HG03342 (cell line): ENCODE data around the gene MSLN.

Experiments
- ATAC-seq: cut with Tn5 transposase; IDR thresholded peaks from one replicate; pipeline ENCODE4 v1.9.1; 2021; ENCODE audit warnings: mild to moderate bottlenecking, moderate library complexity; ENCODE audit not compliant: unreplicated experiment

The MSLN gene

DNA sequence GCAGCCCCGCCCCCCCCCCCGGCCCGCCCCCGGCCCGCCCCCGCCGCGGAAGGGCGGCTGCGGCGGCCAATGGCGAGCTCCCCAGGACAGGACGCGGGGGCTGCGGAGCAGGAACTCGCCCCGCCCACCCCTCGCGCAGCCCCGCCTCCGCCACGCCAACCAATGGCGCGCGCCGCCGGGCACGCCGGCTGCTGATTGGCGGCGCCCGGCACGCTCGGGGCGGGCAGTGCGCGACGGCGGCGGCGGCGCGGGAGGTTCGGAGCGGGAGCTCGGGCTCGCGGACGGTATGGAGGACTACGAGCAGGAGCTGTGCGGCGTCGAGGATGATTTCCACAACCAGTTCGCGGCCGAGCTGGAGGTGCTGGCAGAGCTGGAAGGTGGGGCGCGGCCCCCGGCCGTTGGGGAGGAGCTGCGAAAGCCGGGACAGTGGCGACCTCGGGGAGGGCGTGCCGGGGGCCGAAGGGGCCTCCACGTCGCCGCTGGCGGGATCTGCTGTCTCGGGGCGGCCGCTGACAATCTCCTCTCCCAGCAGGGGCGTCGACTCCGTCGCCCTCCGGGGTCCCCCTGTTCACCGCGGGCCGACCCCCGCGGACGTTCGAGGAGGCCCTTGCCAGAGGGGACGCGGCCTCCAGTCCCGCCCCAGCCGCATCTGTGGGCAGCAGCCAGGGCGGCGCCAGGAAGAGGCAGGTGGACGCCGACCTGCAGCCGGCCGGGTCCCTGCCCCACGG, 28.0 kb downstream of the MSLN start, which contains the start of gene CHTF18:
TSS of gene CHTF18 (plus strand) at position 222 of the 728 bp plus-strand sequence. CDS start at position 287, 65 bp downstream.
- peak; percentile 70 for ATAC-seq

GRCh38 chr16:789191-789850, 28.8 kb downstream of the MSLN start:
- ATAC-seq: no peak

DNA sequence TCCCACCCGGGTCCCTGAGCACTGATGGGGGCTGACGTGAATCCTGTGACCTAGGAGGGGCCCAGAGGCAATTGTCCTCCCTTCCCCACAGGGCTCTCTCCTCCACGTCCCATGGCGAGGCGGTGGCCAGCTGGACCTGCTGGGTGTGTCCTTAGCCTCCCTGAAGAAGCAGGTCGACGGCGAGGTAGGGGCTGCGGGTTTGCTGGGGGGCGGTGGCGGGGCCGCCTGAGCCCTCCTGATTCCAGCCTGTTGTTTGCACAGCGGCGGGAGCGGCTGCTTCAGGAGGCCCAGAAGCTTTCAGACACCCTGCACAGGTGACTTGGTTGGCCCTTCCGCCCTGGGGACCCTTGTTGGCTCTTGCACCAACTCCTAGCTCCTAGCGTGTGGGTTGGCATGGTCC, 29.6 kb downstream of the MSLN start:
- ATAC-seq: no peak

DNA sequence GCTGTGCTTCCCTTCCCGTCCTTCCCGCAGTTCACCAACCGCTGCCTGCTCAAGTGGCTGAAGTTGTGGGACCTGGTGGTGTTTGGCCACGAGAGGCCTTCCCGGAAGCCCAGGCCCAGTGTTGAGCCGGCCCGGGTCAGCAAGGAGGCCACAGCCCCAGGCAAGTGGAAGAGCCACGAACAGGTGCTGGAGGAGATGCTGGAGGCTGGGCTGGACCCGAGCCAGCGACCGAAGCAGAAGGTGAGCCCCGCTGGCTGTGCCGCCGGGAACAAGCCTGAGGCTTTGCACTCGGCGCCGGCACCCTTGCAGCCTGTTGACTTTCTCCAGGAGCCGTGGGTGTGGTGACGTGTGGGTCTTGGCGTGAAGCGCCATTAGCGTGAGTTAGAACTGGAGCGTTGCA, 30.6 kb downstream of the MSLN start:
- no peak for ATAC-seq

DNA sequence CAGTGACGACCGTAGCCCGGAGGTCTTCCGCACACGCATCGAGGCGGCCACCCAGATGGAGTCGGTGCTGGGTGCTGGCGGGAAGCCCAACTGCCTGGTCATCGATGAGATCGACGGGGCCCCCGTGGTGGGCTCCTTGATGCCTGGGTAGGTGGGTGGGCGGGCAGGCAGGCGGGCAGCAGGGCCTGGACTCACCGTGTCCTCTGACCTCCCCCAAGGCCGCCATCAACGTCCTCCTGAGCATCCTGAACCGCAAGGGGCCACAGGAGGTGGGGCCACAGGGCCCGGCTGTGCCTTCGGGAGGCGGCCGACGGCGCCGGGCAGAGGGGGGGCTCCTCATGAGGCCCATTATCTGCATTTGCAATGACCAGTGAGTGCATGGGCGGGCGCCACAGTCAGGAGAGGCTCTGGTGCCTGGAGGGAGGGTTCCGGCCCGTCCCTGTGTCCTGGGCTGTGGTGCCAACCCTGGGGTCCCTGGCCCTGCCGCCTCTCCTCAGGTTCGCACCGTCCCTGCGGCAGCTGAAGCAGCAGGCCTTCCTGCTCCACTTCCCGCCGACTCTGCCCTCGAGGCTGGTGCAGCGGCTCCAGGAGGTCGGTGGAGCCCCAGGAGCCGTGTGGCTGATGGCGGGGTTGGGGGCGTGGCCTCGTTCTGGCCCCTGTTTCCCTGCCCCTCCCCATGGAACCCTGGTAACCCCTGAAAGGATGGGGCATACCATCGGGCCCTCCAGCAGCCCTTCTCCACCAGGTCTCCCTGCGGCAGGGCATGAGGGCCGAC, 31.9 kb downstream of the MSLN start:
- ATAC-seq: no peak

DNA sequence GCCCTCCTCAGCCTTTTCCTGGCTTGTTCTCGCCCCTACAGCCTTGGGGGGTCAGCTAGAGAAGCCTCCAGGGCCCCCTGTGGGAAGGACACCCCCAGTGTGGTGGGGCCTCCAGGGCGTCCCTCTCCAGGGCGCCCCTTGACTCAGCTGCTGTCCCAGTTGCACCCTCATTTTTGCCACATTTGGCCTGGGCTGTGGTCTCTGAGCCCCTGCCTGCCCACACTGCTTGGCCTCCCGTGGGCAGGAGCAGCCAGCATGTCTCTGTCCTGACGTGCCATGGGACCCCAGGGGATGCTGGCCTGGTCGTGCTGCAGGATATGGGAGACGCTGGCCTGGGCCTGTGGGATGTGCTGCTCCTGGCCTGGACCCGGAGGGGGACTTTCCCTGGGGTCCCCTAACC, 32.9 kb downstream of the MSLN start:
- no peak for ATAC-seq

- no peak for ATAC-seq
Measured at GRCh38 chr16:794091-794822, 33.7 kb downstream of the MSLN start.

GRCh38 chr16:794853-795466, 34.4 kb downstream of the MSLN start:
- no peak for ATAC-seq

DNA sequence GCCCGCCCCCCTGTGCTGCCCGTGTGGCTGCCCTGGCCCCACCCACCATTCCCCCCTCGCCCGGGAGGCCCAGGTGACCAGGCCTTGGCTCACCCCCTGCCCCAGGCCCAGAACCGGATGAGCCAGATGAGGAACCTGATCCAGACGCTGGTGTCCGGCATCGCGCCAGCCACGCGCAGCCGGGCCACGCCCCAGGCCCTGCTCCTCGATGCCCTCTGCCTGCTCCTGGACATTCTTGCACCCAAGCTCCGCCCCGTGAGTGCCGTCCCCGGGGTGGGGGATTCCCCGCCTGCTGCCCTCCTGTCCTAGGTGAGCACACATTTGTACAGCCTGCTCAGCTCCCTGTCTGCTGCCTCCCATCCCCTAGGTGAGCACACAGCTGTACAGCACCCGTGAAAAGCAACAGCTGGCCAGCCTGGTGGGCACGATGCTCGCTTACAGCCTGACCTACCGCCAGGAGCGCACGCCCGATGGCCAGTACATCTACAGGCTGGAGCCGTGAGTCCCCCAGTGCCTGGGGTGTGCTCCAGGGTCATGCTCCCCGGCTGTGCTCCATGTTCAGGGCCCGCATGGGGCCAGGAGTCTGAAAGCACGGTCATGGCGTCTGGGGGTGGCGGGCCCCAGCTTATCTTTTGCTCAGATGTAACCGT, 35.2 kb downstream of the MSLN start:
- ATAC-seq: no peak

- ATAC-seq: no peak
Measured at GRCh38 chr16:796296-797119, 36.0 kb downstream of the MSLN start.

- ATAC-seq: no peak
Measured at GRCh38 chr16:797120-797420, 36.5 kb downstream of the MSLN start.

DNA sequence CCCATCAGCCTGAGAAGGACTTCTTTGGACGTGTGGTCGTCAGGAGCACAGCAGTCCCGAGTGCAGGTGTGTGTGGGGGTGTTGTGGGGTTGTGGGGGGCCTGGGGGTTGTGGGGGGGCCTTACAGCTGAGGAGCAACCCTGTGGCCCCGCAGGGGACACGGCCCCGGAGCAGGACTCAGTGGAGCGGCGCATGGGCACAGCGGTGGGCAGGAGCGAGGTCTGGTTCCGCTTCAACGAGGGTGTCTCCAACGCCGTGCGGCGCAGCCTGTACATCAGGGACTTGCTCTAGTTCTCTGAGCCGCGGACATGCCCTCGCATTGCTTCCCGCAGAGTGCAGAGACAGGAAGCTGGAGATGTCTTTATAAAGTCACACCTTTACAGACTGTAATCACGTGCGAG, 37.2 kb downstream of the MSLN start:
- no peak for ATAC-seq

GRCh38 chr16:798666-799065, 38.1 kb downstream of the MSLN start:
- ATAC-seq: no peak

GRCh38 chr16:799111-799947, 38.8 kb downstream of the MSLN start:
- ATAC-seq: no peak

DNA sequence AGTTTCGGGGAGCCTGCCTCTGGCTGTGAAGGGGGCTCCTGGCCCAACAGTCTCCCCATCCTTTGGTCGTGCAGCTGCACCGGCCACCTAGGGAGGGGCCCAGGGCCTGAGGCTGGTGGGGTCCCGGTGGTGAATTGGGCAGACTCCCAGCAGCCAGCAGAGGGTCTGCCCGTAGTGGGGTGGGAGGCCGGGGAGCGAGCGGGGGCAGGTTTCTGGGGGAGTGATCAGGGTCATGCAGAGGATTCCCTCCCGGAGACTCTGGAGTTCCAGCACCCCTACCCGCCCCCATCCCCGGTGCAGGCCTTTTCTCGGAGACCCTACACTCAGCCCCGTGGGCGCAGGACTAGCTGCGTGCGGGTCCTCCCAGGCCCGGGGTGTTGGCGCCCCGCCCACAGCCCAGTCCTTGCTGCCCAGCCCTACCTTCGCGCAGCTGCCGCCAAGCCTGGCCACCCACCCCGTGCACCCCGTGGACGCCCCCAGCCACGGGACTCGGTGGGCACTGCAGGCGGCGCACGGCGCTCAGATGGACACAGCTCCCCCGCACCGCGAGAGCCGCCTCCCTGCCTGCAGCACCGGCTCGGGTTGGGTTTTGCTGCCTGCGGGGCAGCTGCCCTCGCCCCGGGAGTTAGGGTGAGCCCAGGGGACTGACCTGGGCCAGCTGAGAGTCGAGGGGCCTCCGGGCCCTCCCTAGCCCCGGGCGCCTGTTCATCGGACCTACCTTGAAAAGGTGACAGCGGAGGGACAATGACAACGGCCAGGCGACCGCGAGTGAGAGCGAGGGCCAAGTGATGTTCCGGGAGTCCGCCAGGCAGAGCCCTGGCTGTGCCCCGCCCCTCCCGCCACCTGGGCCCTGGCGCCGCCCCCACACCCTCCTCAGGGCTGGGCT, 39.7 kb downstream of the MSLN start, which contains the start of gene GNG13:
TSS of gene GNG13 (minus strand) at position 787 of the 886 bp plus-strand sequence. CDS start 1,657 bp downstream, outside the sequence.
- no peak for ATAC-seq

- no peak for ATAC-seq
Measured at GRCh38 chr16:800834-801511, 40.4 kb downstream of the MSLN start.
